Lung (tissue), 12 donors: ENCODE data around the gene URM1. TPM values are rescaled to one million over a fixed set of nuclear protein-coding genes. Genes with fewer than 3 reads are reported as not detected.

Experiments used
- ATAC-seq: fragments of 200-7000 bp; cut with Tn5 transposase; one replicate; pipeline ENCODE4 v1.9.1; 2020; ENCODE audit warnings: moderate number of reproducible peaks; ENCODE audit not compliant: insufficient read depth, low FRiP score
- DNase-seq, 3 donors: peaks; one replicate each; pipeline ENCODE4 v3.0.0-alpha.2; 2013 to 2017
- H3K27ac ChIP-seq, 2 donors: one replicate each; pipeline ENCODE4 v1.5.1; 2013; ENCODE audit warnings: mild to moderate bottlenecking in 2 of 2, moderate library complexity in 2 of 2, control low read depth in 1 of 2, inconsistent platforms in 1 of 2, low read depth in 1 of 2, low read length in 1 of 2
- H3K27me3 ChIP-seq, 3 donors: one replicate each; pipeline ENCODE4 v1.5.1; 2013; ENCODE audit warnings: low read length in 2 of 3; ENCODE audit not compliant: control insufficient read depth in 3 of 3, insufficient read depth in 3 of 3
- H3K36me3 ChIP-seq, 4 donors: one replicate each; pipeline ENCODE4 v1.5.1; 2013; ENCODE audit warnings: low read length in 4 of 4, mild to moderate bottlenecking in 1 of 4, moderate library complexity in 1 of 4; ENCODE audit not compliant: control insufficient read depth in 4 of 4, insufficient read depth in 4 of 4
- H3K4me1 ChIP-seq, 5 donors: one replicate each; pipeline ENCODE4 v1.5.1; 2013; ENCODE audit warnings: low read length in 5 of 5, mild to moderate bottlenecking in 2 of 5, moderate library complexity in 1 of 5; ENCODE audit not compliant: control insufficient read depth in 5 of 5, insufficient read depth in 5 of 5
- H3K4me3 ChIP-seq: one replicate; pipeline ENCODE4 v1.5.1; 2013; ENCODE audit warnings: mild to moderate bottlenecking, control low read depth, moderate library complexity
- H3K9ac ChIP-seq, 2 donors: one replicate each; pipeline ENCODE4 v1.5.1; 2013; ENCODE audit warnings: low read length in 2 of 2, control low read depth in 1 of 2; ENCODE audit not compliant: insufficient read depth in 1 of 2
- H3K9me3 ChIP-seq, 4 donors: one replicate each; pipeline ENCODE4 v1.5.1; 2013; ENCODE audit warnings: low read length in 3 of 4, mild to moderate bottlenecking in 1 of 4, moderate library complexity in 1 of 4; ENCODE audit not compliant: control insufficient read depth in 4 of 4, insufficient read depth in 3 of 4
- WGBS, 2 donors: extraction: QIAGEN DNeasy Blood & Tissue Kit; methylation state at CpG; one replicate each; pipeline ENCODE4 v1.1.7; 2013; 5-methylcytosine and 5-hydroxymethylcytosine counted together
- polyA plus RNA-seq, 2 donors: library from polyadenylated mRNA; stranded (reverse); fragments of 200-250 nt; gene quantifications; one replicate each; pipeline ENCODE4 v1.2.1, GENCODE V29; 2013
- total RNA-seq, 2 donors: library from RNA; depleted of rRNA in 1 of 2; stranded (reverse); fragments of >200 nt in 1 of 2; gene quantifications; one replicate each; pipeline ENCODE4 v1.2.1, GENCODE V29; 2014 to 2021
- TF ChIP-seq, protein P1 (sequence below): IDR thresholded peaks from 2 replicates; pipeline ENCODE4 v1.5.1; 2012; ENCODE audit warnings: mild to moderate bottlenecking; ENCODE audit errors: control extremely low read depth, extremely low read depth
- donor health status: control.
- donor health status: control.
- donor health status: Bipolar disorder and iron deficiency.
- donor health status: healthy.
- donor health status: DM: yes; HTN: yes; CAD: no.

Gene URM1
- total and polyA plus RNA-seq, 4 donors, result 35.1 to 67.2 (median 61.3) TPM

DNA sequence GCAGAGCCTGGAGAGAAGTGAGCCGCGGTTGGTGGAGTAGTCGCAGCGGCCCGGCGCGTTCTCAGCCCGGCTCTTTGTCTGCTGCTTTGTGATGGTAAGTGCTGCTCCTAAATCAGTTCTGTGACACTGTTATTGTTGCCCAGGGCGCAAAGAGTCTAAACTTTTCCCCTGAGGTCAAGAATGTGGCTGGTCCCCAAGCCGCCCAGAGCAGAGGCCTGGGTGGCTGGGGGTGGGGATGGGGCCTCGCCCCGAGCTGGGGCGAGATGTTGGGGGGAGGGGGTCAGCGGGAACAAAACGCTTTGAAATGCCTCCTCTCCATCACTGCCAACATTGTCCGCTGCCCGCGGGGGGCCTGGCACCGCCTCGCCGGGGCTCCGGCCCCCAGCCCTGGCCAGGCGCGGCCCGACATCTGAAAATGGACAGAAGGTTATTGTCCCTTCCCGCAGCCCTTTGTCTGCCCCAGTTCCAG, 37.8 kb downstream of the URM1 start:
- DNase-seq (no peak), ATAC-seq (no peak)
- Histone ChIP-seq H3K27ac (no peak overlapping the region), H3K9ac (no peak overlapping the region), H3K9me3 (no peaks in the 10 kb centered on the region), H3K36me3 (no peaks in the 10 kb centered on the region), H3K4me1 (peaks cover 0 to 2% (median 0%) of the 10 kb centered on the region in 5 donors), H3K4me3 (no peak overlapping the region), H3K27me3 (peaks cover 0 to 4% (median 3%) of the 10 kb centered on the region in 3 donors)
- TF ChIP-seq, protein P1, sequence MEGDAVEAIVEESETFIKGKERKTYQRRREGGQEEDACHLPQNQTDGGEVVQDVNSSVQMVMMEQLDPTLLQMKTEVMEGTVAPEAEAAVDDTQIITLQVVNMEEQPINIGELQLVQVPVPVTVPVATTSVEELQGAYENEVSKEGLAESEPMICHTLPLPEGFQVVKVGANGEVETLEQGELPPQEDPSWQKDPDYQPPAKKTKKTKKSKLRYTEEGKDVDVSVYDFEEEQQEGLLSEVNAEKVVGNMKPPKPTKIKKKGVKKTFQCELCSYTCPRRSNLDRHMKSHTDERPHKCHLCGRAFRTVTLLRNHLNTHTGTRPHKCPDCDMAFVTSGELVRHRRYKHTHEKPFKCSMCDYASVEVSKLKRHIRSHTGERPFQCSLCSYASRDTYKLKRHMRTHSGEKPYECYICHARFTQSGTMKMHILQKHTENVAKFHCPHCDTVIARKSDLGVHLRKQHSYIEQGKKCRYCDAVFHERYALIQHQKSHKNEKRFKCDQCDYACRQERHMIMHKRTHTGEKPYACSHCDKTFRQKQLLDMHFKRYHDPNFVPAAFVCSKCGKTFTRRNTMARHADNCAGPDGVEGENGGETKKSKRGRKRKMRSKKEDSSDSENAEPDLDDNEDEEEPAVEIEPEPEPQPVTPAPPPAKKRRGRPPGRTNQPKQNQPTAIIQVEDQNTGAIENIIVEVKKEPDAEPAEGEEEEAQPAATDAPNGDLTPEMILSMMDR, result no peak
- WGBS, 2 donors, result 40 to 49% methylated on average over 25 to 26 of the region's 26 CpGs

DNA sequence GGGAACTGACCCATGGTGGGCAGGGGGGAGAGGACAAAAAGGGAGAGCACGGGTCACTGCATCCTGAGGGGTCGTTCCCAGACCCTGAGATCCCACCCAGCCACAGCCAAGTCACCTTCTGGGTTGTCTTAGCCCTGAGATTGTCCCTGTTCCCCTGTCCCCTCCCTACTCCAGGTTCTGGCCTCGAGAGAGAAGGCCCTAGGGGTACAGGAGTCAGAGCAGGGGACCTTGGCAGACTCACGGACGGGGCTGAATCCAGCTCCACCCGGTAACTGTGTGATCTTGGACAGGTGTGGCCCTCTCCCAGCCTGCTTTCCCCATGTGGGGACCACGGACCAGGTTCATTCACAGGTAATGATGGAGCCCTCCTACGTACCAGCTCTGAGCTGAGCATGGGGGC, 38.3 kb downstream of the URM1 start:
- peaks cover 0 to 2% (median 0%) of the 10 kb centered on the region in 5 donors for H3K4me1 ChIP-seq
- no peak overlapping the region for H3K9ac ChIP-seq
- H3K9me3 ChIP-seq, result no peaks in the 10 kb centered on the region
- DNase-seq (no peak), ATAC-seq (no peak)
- H3K27me3 ChIP-seq, result peaks cover 0 to 4% (median 3%) of the 10 kb centered on the region in 3 donors
- no peak overlapping the region for H3K4me3 ChIP-seq
- no peaks in the 10 kb centered on the region for H3K36me3 ChIP-seq
- WGBS, 2 donors, result 65 to 66% methylated on average over 8 of the region's 8 CpGs
- TF ChIP-seq, protein P1, result no peak
- no peak overlapping the region for H3K27ac ChIP-seq

DNA sequence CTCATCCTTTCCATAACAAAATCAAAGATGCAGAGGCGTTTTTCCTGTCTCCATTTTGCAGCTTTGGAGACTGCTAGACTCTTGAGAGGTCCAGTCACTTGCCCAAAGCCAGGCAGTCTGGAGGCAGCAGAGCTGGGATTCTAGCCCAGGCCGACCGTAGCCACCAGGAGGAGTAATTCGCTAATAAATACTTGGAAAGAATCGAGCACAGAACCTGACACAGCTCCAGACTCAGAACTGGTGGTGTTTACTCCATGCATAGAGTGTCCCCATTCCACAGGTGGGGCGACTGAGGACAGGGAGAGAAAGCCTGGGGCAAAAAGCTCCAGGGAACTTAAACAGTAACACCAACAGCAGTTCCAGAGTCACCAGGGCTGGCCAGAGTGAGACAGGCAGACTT, 38.8 kb downstream of the URM1 start:
- TF ChIP-seq, protein P1, result no peak
- peaks cover 0 to 2% (median 0%) of the 10 kb centered on the region in 5 donors for H3K4me1 ChIP-seq
- H3K4me3 ChIP-seq, result no peak overlapping the region
- H3K9ac ChIP-seq, result no peak overlapping the region
- peaks cover 0 to 4% (median 3%) of the 10 kb centered on the region in 3 donors for H3K27me3 ChIP-seq
- H3K9me3 ChIP-seq, result no peaks in the 10 kb centered on the region
- no peak for DNase-seq
- no peaks in the 10 kb centered on the region for H3K36me3 ChIP-seq
- WGBS, 2 donors, result 37 to 44% methylated on average over 6 of the region's 6 CpGs
- no peak overlapping the region for H3K27ac ChIP-seq
- no peak for ATAC-seq
